Ammon's horn (tissue), 1 donor: ENCODE data around the gene EFCAB8.
"Not testable (repeated sequence)": the region's sequence is repeated elsewhere in the genome, so short reads cannot be mapped to it uniquely, and the experiment has no call there.

ENCODE experiments used
- DNase-seq: peaks from one replicate; pipeline ENCODE4 v3.0.0-alpha.2; 2016; ENCODE audit warnings: low spot score

Gene EFCAB8

DNA sequence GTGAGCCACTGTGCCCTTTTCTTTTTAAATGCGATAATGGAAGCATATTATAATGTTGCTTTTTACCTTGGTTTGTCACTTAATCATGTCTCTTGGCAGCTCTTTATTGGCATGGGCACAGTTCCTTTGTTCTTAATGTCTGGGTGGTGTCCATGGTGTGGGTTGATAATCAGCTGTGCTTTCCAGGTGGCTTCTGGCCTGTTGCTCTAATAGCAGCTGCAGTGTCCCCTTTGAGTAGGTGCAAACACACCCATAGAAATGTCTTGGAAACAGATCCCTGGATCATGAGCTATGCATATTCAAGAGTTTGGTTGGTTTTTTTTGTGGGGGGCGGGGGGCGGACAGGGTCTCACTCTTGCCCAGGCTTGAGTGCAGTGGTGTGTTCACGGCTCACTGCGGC is 29.9 kb downstream of the EFCAB8 start:
- DNase-seq = no peak

DNA sequence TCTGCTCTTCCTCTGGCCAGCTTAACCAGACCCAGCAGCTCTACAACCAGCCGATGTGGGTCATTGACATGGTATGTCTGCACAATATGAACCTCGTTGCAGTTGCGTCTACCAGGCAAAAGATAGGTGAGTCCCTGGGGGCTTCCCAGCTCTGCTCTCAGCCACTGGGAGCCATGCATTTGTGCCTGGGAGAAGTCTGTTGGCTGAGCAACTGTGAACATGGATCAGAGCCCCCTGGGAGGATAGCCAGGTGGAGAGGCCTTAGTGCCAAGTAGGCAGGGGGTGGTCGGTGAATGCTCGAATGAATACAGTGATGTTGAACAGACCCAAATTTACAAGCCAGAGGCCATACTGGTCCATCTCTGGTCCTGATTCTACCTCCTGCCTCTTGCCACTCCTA is 30.6 kb downstream of the EFCAB8 start:
- DNase-seq = no peak

- no peak for DNase-seq
Measured at GRCh38 chr20:32891491-32891890, 32.8 kb downstream of the EFCAB8 start.

GRCh38 chr20:32891926-32892660 is 33.4 kb downstream of the EFCAB8 start:
- DNase-seq = no peak

- DNase-seq = no peak
Measured at GRCh38 chr20:32893263-32894025, 34.7 kb downstream of the EFCAB8 start.

DNA sequence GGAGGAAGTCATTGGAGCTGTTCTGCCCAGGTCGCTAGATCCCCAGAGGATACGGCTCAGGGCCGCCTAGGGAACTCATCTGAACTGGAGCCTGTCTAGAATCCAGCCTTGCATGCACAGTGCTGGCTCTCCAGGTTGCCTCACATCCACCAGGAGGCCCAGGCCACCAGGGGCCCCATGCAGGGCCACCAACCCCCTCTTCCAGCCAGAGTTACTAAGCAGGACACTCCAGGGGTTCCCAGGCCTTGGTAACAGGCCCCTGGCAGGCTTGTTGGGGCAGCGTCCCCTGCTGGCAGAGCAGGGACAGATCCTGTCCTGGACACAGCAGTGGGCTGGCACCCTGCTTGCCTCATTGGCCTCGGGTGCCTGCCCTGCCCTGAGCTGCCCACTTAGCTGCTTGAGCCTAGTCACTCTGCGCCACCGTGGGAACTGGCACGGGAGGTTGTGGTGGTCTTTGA is 35.3 kb downstream of the EFCAB8 start:
- no peak for DNase-seq

DNA sequence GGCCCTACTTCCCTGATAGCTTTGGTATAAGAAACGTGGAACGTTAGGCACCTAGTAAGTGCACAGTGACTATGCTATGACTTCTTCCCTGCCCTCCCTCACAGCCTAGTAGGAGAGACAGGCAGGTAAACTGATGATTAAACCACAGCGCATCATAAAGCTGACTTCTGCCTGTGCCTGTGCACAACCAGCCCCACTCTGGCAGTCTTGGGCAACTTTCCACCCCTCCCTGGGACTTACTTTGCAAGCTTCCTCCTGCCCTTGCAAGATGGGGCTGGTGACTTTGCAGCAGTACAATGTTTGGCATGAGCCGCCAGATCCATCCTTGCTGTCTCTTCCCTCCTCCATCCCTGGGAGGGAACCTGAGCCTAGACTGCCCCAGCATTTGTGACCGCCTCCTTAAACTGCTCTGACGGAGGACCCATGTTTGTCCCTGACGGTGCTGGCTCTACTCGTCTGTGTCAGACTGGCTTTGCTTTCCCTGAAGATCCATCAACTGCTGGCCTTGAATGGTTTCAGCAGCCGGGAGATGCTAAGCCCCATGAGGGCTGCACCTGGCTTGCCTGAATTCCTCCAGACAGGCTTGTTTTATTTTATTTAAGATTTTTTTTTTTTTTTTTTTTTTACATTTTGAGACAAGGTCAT is 36.1 kb downstream of the EFCAB8 start:
- no peak for DNase-seq

- DNase-seq = no peak
Measured at GRCh38 chr20:32896521-32897280, 38.0 kb downstream of the EFCAB8 start.

DNA sequence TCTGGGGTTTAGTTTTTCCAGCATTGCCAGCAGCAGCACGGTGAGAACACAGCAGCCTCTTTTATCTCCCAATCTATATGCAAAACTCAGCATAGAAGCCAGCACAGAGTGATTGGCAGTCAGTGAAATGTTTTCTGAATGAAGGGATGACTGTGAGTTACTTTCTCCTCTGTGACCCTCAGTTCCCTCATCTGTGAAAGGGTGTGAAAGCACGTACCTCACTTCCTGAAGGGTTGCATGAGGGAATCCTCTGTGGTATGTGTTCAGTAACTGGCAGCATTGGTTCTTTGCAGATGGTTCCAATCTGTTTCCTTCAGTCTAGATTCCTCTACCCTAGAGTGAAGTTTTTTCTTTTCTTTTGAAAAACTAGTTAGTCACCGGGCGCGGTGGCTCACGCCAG is 40.0 kb downstream of the EFCAB8 start:
- DNase-seq = no peak

GRCh38 chr20:32902456-32903420 is 44.0 kb downstream of the EFCAB8 start:
- peak; percentile 74 for DNase-seq

- DNase-seq = no peak
Measured at GRCh38 chr20:32903666-32904175, 45.0 kb downstream of the EFCAB8 start.

GRCh38 chr20:32904678-32905077 is 46.0 kb downstream of the EFCAB8 start:
- not testable (repeated sequence) for DNase-seq

DNA sequence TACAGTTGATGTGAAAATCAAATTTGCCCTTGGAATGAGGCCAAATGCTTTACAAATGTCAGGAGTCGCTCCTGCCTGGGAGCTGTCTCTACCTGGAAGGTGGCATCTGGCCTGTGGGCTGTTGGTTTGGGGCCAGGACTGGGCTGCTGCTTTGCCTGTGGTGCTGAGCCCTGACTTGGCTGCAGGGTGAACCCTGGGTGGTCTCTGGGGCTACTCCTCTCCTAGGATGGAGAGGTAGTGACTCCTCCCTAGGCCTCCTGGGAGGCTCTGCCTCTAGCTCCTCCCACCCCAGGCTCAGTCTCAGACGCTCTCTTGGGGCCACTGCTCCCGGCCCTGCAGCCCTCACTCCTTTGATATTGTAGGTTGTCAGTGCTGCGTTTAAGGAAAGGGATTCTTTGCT is 47.5 kb downstream of the EFCAB8 start:
- no peak for DNase-seq

DNA sequence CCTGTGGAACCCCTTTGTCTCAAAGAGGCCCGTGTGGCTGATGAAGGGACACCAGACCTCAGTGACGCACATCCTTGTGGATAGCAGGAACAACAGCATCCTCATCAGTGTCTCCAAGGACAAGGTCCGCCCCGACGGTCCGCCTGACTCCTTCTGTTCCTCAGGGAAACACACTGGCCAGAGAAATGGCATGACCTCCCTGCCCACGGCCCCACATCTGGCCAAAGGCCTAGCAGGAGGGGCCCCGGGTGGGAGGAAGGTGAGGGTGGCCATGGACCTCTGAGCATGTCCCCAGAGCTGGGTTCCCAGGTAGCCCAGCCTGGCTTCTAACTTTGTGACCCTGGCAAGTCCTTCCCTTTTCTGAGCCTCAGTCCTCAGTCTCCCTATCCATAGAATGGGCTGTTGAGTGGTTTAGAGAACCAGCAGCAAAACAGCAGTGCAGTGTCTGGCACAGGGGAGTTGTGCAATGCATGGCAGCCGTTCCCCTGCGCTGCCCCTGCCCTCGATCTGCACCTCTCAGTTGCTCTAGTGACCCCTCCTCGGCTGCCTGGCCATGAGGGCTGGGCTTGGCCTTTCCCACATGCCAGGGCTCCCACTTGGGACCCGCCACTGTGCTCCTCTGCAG is 48.3 kb downstream of the EFCAB8 start:
- no peak for DNase-seq

DNA sequence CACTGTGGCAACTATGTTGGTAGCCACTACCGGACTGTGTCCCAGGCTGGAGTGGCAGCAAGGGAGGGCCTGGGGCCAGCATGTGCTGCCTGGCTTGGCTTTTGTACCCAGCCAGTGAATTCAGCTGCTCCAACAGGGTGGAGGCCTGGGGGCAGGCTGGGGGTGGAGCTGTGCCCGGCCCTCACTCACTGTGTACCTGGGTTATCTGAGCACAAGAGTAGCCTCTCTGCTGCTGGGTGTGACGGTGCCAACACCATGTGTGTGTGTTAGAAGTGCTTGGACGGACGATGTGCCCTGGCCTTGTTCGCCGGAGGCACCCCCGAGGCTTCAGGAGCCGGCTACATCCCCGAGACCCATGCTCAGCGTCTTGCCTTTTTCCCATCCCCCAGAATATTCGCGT is 49.2 kb downstream of the EFCAB8 start:
- no peak for DNase-seq

DNA sequence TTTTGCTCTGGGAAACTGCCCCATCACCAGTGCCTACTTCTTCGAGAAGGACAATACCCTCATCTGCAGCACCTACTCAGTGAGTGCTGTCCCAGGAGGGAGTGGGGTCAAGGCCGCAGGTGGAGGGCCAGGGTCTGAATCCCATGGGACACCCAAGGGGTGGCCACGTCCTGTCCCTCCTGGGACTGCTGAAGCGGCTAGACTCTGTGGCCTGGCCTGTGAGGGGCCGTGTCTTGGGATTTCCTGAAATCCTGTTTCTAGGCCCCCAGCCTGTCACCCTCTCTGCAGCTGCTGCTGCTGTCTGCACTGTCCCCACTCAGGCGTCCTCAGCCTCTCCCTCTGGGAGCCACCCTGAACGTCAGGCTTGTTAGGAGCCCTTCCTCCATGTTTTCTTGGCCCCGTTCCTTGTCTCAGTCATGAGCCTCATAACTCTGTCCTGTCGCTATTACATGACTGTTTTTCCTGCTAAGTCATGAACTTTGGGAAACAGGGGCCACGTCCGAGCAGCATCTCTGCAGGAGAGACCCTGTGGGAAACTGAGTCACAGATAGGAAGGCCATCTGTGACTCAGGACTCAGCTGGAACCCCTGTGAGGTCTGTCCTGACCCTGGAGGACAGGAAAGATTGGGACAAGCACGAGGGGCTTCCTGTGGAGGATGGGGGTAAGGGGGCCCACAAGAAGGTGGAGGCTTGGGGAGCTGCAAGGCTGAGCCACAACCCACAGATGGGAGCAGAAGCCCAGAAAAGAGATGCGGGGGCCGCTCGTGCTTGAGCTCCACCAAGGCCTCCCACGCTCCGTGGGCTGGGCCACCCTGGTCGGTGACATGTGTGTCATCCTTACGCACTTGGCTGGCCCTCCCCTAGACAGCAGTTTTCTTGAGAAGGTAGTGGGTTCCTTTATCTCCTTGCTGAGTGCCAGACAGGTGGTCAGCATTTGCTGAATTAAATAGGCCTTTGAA is 49.9 kb downstream of the EFCAB8 start:
- no peak for DNase-seq

DNA sequence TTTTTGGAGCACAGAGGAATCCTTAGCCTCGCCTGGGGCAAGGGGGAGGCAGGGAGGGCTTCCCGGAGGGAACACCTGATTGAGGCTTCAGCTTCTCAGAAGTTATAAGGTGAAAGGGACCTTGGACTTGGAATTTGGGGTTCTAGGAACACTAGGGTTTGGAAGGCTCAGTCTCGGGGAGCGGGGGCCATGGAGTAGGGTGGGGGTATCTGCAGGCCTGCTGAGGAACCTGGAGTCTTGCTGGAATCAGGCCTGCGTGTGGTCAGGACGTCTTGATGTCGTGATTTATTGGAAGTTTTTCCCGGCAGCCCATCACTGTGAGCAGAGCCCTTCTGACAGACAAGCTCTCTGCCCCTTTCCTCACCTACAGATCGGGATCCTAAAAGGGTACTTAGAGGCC is 50.7 kb downstream of the EFCAB8 start:
- no peak for DNase-seq

- DNase-seq = no peak
Measured at GRCh38 chr20:32909896-32910571, 51.3 kb downstream of the EFCAB8 start.

- DNase-seq = no peak
Measured at GRCh38 chr20:32911355-32911754, 52.6 kb downstream of the EFCAB8 start.
